Stimulated activated CD4-positive, alpha-beta T cell treated with anti-CD3 and anti-CD28 coated beads, TNF-alpha, amount 100 ng/mL, for 48 hours (primary cell): Measurements from ENCODE around the gene HERC6.
"Not testable (repeated sequence)": the region's sequence is repeated elsewhere in the genome, so short reads cannot be mapped to it uniquely, and the experiment has no call there.

Experiments
- DNase-seq, 3 donors: peaks; one replicate each; pipeline ENCODE4 v3.0.0-alpha.2; 2020; ENCODE audit warnings: low read depth in 3 of 3

The HERC6 gene

GRCh38 chr4:88378691-88379559, at the start of gene HERC6:
HERC6 (plus strand) TSS chr4:88378852; CDS start chr4:88378922, 70 bp downstream.
- DNase-seq, result peak; percentile 58 to 68 (median 59)

GRCh38 chr4:88333741-88334405, 44.8 kb upstream of the HERC6 start:
- DNase-seq, result no peak

- no peak for DNase-seq
Observed at GRCh38 chr4:88335092-88335665, 43.5 kb upstream of the HERC6 start.

- DNase-seq, result no peak
Observed at GRCh38 chr4:88341227-88342192, 37.1 kb upstream of the HERC6 start.

- not testable (repeated sequence) for DNase-seq
Observed at GRCh38 chr4:88346902-88347301, 31.8 kb upstream of the HERC6 start.

GRCh38 chr4:88348761-88349160, 29.9 kb upstream of the HERC6 start:
- DNase-seq, result not testable (repeated sequence)

- DNase-seq, result no peak
Observed at GRCh38 chr4:88350786-88351185, 27.9 kb upstream of the HERC6 start.

- no peak for DNase-seq
Observed at GRCh38 chr4:88352062-88352740, 26.5 kb upstream of the HERC6 start.

GRCh38 chr4:88353324-88353723, 25.3 kb upstream of the HERC6 start:
- no peak for DNase-seq

- DNase-seq, result no peak
Observed at GRCh38 chr4:88356771-88357170, 21.9 kb upstream of the HERC6 start.

GRCh38 chr4:88357262-88357661, 21.4 kb upstream of the HERC6 start:
- no peak for DNase-seq

GRCh38 chr4:88359558-88359957, 19.1 kb upstream of the HERC6 start:
- no peak for DNase-seq

GRCh38 chr4:88360256-88360655, 18.4 kb upstream of the HERC6 start:
- no peak for DNase-seq

- no peak for DNase-seq
Observed at GRCh38 chr4:88360791-88361190, 17.9 kb upstream of the HERC6 start.

- DNase-seq, result not testable (repeated sequence)
Observed at GRCh38 chr4:88361217-88361773, 17.4 kb upstream of the HERC6 start.

GRCh38 chr4:88366460-88366859, 12.2 kb upstream of the HERC6 start:
- no peak for DNase-seq

- DNase-seq, result no peak
Observed at GRCh38 chr4:88367826-88368225, 10.8 kb upstream of the HERC6 start.

GRCh38 chr4:88369180-88369812, 9.4 kb upstream of the HERC6 start:
- not testable (repeated sequence) for DNase-seq

- no peak for DNase-seq
Observed at GRCh38 chr4:88381123-88381522, 2.5 kb downstream of the HERC6 start.

GRCh38 chr4:88382621-88383020, 4.0 kb downstream of the HERC6 start:
- peak in 2 of 3 donors; percentile 26 to 48 for DNase-seq
